ENCODE data around the gene ZNF444.

DNA sequence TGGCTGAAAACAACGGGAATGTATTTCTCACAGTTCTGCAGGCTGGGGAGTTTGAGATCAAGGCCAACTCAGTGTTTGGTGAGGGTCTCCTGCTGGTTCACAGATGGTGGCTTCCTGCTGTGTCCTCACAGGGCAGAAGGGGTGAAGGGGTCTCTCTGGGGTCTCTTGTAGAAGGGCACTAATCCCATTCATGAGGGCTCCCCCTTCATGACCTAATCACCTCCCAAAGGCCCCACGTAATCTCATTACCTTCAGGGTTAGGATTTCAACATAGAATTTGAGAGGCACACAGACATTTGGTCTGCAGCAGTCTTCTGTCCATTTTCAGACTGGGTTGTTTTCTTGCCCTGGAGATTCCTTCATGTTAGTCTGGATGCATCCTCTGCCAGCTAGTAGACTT is 11.6 kb downstream of the ZNF444 start:
- TF ChIP-seq, protein P1, sequence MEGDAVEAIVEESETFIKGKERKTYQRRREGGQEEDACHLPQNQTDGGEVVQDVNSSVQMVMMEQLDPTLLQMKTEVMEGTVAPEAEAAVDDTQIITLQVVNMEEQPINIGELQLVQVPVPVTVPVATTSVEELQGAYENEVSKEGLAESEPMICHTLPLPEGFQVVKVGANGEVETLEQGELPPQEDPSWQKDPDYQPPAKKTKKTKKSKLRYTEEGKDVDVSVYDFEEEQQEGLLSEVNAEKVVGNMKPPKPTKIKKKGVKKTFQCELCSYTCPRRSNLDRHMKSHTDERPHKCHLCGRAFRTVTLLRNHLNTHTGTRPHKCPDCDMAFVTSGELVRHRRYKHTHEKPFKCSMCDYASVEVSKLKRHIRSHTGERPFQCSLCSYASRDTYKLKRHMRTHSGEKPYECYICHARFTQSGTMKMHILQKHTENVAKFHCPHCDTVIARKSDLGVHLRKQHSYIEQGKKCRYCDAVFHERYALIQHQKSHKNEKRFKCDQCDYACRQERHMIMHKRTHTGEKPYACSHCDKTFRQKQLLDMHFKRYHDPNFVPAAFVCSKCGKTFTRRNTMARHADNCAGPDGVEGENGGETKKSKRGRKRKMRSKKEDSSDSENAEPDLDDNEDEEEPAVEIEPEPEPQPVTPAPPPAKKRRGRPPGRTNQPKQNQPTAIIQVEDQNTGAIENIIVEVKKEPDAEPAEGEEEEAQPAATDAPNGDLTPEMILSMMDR (optimal IDR thresholded peaks at IDR 0.05 in 1 of 3, IDR thresholded peaks at IDR 0.05 in 1 of 3, conservative IDR thresholded peaks at IDR 0.05 in 1 of 3; ENCODE audit: extremely low read depth in 1 of 3, insufficient read depth in 2 of 3, low read length in 3 of 3): no peak
- no peak for TF ChIP-seq EZH2 (IDR thresholded peaks at IDR 0.05; ENCODE audit: low read length)

Data from keratinocyte (primary cell).